HG03575 (cell line): ENCODE results near the gene NGFR.
"Not testable (repeated sequence)": the region's sequence is repeated elsewhere in the genome, so short reads cannot be mapped to it uniquely, and the experiment has no call there.

ENCODE experiments used
- ATAC-seq: cut with Tn5 transposase; IDR thresholded peaks from one replicate; pipeline ENCODE4 v1.9.1; 2021; ENCODE audit not compliant: unreplicated experiment, insufficient number of reproducible peaks, low FRiP score; ENCODE audit errors: extremely low read depth

The NGFR gene

DNA sequence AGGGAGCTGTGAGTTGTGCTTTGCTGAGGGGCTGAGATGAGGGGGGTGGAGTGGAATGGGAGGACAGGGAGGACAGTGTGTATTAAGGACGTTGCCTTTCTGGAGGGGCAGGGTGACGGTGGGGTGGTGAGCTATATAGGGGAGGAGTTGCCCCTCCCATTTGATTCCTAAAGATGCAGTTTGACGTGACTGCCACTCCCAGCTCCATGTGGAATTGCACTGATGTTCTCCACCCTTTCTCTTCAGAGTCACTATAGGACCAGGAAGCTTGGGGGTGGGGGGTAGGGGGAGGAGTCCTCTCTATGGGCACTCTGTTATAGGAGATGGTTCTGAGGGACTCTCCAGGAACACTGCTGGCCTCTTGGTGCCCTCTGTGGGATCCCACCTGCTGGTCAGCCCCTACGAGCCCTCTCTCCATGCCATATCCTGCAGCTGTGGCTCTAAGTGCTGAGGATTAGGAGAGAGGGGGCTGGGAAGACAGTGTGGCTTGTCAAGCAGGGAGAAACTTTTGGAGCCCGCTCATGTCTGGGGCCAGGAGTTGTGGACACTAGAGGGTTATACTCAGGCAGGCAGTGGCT, 3.8 kb upstream of the NGFR start:
- no peak for ATAC-seq

DNA sequence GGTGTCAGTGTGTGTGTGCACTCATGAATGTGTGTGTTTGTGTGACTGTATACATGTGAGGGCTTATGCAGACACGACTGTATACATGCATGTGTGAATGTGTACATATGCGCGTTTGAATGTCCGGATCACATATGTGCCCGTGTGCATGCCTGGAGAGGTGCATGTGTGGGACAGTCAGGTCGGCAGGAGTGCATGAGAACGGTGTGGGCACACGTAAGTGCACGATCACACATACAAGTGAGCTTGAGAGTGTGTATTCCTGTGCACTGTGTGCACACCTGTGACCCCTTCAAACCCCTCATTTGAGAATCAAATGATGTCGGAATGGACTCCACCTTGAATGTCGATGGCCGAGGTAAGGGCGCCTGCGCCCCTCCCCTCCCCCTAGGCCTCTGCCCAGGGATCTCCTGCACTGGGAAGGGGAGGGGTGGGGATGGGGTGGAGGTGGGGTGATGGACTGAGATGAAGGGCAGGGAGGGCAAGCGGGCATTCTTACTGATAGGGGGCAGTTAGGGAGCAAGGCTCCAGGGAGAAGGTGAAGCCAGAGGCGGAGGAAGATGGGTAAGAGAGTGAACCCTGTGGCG, 601 bp upstream of the NGFR start:
- ATAC-seq, result no peak

- ATAC-seq, result no peak
These were observed 719 bp downstream of the NGFR start for GRCh38 chr17:49495842-49496182.

- no peak for ATAC-seq
These were observed 1.2 kb downstream of the NGFR start for GRCh38 chr17:49496183-49496866.

DNA sequence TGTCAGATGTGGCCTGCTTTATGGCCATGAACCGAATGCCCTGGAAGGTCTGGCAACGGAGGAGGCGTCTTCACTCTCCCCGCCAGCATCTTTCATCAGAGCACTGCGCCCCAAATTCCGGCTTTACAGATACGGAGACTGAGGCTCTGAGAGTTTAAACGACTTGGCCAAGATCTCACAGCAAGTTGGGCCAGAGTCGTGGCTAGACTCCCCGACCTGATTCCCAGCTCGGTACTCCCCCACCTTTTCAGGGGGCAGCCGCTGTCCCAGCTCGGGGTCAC, 1.7 kb downstream of the NGFR start:
- ATAC-seq, result no peak

- ATAC-seq, result no peak
These were observed 2.3 kb downstream of the NGFR start for GRCh38 chr17:49497148-49498028.

DNA sequence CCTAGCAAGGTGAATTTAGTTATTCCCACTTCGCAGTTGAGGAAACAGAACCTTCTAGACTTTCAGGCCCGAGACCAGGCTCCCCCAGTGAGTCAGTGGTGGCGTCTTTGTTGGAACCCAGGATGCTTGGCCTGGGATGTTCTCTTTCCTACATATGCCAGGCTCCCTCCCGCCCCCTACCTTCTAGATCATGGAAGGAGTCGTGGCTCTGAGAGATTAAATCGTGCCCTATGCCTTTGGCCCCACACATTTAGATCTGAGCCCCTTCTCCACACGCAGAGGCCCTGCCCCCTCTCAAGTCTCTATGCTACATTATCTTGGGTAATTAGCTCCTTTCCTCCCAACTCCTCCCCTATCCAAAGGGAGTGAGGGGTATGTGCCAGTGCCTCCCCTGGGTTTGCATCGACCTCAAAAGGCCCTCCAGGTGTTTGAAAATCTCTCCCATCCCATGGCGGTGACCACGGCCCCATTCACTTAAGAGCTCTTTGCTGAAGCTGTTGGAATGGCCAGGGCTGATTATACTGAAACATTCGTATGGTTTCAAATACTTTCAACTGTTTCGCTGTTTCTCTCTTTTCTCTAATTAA, 3.0 kb downstream of the NGFR start:
- no peak for ATAC-seq

- no peak for ATAC-seq
These were observed 6.4 kb downstream of the NGFR start for GRCh38 chr17:49501496-49501895.

DNA sequence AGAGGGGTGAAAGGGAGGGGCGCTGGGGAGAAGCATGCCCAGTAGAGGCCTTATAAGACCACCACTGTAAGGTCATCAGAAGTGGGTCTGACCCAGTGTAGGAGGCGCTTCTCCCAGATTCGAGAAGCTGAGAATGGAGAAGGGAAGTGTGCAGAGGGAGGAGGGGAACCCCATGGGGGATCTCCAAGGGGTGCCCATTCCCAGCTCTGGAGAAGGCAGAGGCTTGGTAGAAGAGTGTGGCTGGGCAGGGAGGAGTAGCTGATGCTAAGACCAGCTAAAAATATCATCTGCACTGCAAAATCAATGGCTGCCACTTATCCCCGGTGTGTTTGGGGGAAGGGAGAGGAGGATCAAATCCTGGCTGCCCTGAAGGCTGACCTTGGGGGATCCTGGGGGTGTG, 7.2 kb downstream of the NGFR start:
- no peak for ATAC-seq

DNA sequence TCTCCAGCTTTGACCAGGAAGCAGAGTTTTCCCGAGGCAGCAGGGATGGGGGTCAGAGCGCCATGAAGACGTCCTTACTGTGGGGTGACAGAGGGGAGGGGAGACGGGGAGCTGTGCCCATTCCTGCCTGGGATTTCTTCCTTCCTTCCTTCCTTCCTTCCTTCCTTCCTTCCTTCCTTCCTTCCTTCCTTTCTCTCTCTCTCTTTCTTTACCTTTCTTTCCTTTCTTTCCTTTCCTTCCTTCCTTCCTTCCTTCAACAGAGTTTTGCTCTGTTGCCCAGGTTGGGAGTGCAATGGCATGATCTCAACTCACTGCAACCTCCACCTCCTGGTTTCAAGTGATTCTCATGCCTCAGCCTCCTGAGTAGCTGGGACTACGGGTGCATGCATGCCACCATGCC, 7.6 kb downstream of the NGFR start:
- not testable (repeated sequence) for ATAC-seq

- no peak for ATAC-seq
These were observed 9.3 kb downstream of the NGFR start for GRCh38 chr17:49504369-49504768.

GRCh38 chr17:49505854-49506253, 10.8 kb downstream of the NGFR start:
- no peak for ATAC-seq

GRCh38 chr17:49506282-49506681, 11.2 kb downstream of the NGFR start:
- ATAC-seq, result no peak

- no peak for ATAC-seq
These were observed 13.2 kb downstream of the NGFR start for GRCh38 chr17:49508061-49508865.

DNA sequence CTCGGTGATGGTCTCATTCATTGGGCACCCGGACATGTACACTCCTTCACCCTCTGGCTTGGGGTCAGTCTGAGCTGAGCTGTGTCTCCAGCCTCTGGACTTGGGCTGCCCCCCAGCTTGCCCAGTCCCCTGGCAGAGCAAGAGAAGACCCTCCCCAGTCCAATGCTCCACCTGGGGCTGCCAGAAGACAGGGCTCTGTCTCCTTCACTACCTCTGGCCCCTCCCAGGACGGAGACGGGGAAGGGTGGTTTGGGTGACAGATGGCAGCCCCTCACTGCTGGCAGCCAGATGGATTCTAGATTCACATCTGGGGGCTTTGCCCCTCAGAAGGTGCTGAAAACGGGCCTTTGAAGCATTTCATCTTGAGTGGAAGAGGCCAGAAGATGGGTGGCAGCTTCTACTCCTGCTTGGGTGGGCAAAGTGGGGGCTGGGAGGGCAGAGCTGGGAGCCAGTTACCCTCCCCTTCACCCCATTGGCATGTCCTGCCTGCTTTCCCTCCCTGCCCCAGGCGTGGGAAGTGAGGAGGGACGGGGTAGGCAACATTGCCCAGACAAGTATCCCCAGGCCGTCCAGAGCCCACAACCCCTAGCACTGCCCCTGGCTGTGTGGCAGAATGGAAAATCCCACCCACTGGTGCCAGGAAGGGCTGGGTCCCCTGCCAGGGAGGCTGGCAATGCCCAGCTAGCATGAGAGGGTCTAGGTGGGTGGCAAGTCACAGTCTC, 13.9 kb downstream of the NGFR start:
- no peak for ATAC-seq

- no peak for ATAC-seq
These were observed 14.5 kb downstream of the NGFR start for GRCh38 chr17:49509588-49509917.

- ATAC-seq, result no peak
These were observed 15.1 kb downstream of the NGFR start for GRCh38 chr17:49510059-49510719.

DNA sequence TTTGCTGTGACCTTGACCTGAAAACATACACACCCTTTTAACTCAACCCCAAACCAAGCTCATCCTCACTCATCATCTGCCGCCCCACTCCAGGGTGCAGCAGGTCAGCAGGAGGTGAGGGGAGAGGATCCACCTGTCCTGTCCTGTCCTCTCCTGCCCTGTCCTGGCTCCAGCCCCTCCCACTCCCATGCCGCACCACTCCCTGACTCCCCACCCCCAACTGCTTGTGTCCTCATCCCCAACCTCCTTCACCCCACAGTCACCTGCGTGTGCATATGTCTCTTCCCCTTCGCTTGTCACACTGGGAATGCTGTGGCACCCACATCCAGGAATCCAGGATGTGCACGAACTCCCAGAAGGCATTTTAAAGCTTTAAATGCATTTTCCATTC, 15.6 kb downstream of the NGFR start:
- ATAC-seq, result no peak
